ENCODE measurements around the gene TFEB. TPM values are rescaled to one million over a fixed set of nuclear protein-coding genes. Genes with fewer than 3 reads are reported as not detected.

Gene TFEB
- total and polyA plus RNA-seq, 7 donors, result 16.1 to 65.2 (median 40.9) TPM

- intact Hi-C loops (cut with DNase I), result no loop called here
- TF ChIP-seq CTCF (IDR thresholded peaks at IDR 0.05), result no peak
- Histone ChIP-seq H3K36me3 (ENCODE audit: insufficient read depth in 1 of 2, low read depth in 1 of 2) (no peaks in the 10 kb centered on the region), H3K27me3 (ENCODE audit: insufficient read depth in 3 of 3, low read length in 2 of 3) (no peaks in the 10 kb centered on the region), H3K27ac (no peak overlapping the region), H3K4me3 (no peak overlapping the region), H3K4me1 (no peaks in the 10 kb centered on the region), H3K9me3 (no peaks in the 10 kb centered on the region)
- peak in 1 of 2 donors; percentile 9 for DNase-seq
- ATAC-seq, result no peak
- 82 to 85% (median 85%) methylated on average over 17 of the region's 17 CpGs for WGBS, 3 donors
These were observed 62.3 kb downstream of the TFEB start for GRCh38 chr6:41672816-41673703.

DNA sequence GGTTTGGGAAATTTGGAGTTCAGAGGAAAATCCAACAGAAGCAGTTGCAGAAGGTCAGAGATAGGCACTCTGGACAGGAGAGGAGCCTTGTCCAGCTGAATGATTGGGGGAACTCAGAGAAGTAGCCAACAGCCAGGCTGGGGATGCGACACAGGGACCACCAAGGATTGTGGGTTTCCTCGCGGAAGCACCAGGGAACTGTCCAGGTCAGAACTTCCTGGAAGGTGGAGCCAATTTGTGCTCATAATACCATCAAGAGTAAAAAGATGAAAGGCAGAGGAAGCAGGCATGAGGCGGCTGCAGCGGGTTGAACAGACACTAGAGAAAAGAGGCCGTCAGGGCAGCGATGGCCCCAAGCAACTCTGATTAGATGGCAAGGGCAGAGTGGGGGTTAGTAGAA, 63.4 kb downstream of the TFEB start:
- no peaks in the 10 kb centered on the region for H3K36me3 ChIP-seq (ENCODE audit: insufficient read depth in 1 of 2, low read depth in 1 of 2)
- no peak overlapping the region for H3K4me3 ChIP-seq
- no peak for TF ChIP-seq CTCF (IDR thresholded peaks at IDR 0.05)
- no peaks in the 10 kb centered on the region for H3K27me3 ChIP-seq (ENCODE audit: insufficient read depth in 3 of 3, low read length in 2 of 3)
- no peak for ATAC-seq
- no peak overlapping the region for H3K27ac ChIP-seq
- H3K9me3 ChIP-seq, result no peaks in the 10 kb centered on the region
- intact Hi-C loops (cut with DNase I), result no loop called here
- peak in 1 of 2 donors; percentile 11 for DNase-seq
- 83 to 88% (median 85%) methylated on average over 7 of the region's 7 CpGs for WGBS, 3 donors
- no peaks in the 10 kb centered on the region for H3K4me1 ChIP-seq

DNA sequence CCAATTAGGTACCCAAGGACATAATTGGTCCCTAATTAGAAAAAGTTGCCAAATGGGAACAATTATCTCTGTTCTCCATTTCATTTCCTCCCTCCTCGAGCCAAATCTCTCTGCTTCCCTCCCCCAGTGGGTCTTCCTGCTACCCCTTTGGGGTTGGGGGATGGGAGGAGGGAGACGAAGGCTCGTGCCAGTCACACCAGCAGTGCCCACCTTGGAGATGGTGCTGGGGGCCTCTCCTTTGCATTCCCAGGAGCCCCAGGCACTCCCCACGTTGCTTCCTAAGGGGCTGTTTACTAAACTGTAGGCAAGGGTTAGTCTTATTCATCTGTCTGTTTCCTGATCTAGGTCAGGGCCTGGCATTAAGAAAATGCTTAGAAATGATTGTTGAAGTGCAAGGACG, 64.0 kb downstream of the TFEB start:
- Histone ChIP-seq H3K27ac (no peak overlapping the region), H3K4me3 (no peak overlapping the region), H3K4me1 (no peaks in the 10 kb centered on the region), H3K27me3 (ENCODE audit: insufficient read depth in 3 of 3, low read length in 2 of 3) (no peaks in the 10 kb centered on the region), H3K9me3 (no peaks in the 10 kb centered on the region), H3K36me3 (ENCODE audit: insufficient read depth in 1 of 2, low read depth in 1 of 2) (no peaks in the 10 kb centered on the region)
- DNase-seq (peak in 1 of 2 donors; percentile 19), ATAC-seq (no peak)
- WGBS, 3 donors, result 34 to 42% (median 40%) methylated on average over 5 of the region's 5 CpGs
- TF ChIP-seq CTCF (IDR thresholded peaks at IDR 0.05), result no peak
- intact Hi-C loops (cut with DNase I), result no loop called here

DNA sequence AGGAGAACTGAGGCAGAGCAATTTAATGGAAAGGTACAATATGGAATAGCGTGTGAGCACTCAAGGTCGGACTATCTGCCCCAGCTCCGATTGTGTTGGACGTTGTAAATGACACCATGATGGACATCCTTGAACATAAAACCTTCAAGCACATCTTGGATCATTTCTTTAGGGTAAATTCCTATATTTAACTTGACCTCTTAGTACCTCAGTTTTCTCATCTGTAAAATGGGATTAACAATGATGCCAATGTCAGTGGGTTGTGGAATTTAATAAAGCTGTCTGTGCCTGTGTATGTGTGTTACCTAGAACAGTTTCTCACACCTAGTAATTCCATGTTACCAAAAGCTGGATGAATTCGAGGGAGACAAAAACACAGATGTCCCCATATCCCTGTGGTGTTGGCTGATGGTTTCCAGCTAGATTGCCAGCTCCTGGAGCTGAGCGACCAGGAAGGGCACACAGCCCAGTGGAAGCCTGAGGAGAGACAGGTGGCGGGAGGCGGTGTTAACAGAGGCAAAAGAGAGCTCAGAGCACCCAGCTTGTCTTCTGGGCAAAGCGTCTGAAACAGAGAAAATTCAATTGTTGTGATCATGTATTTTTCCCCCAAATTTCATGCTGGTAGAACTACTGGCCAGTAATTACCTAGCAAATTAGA, 64.6 kb downstream of the TFEB start:
- ATAC-seq (no peak), DNase-seq (peak in 1 of 2 donors; percentile 12)
- no peaks in the 10 kb centered on the region for H3K27me3 ChIP-seq (ENCODE audit: insufficient read depth in 3 of 3, low read length in 2 of 3)
- H3K4me1 ChIP-seq, result no peaks in the 10 kb centered on the region
- intact Hi-C loops (cut with DNase I), result no loop called here
- whole genome bisulfite sequencing, 3 donors, result 55 to 57% (median 56%) methylated on average over 9 of the region's 9 CpGs
- no peaks in the 10 kb centered on the region for H3K9me3 ChIP-seq
- TF ChIP-seq CTCF (IDR thresholded peaks at IDR 0.05), result no peak
- no peak overlapping the region for H3K4me3 ChIP-seq
- H3K27ac ChIP-seq, result no peak overlapping the region
- H3K36me3 ChIP-seq (ENCODE audit: insufficient read depth in 1 of 2, low read depth in 1 of 2), result no peaks in the 10 kb centered on the region

Data from psoas muscle (tissue), 8 donors.